Raji (cell line): Measurements from ENCODE around the gene SLC50A1.

Experiments used
- POLR2A ChIP-seq: IDR thresholded peaks from 2 replicates; pipeline ENCODE4 v1.6.1; 2011; ENCODE audit warnings: low read depth, low read length, control low read depth; ENCODE audit not compliant: insufficient read depth

The SLC50A1 gene

DNA sequence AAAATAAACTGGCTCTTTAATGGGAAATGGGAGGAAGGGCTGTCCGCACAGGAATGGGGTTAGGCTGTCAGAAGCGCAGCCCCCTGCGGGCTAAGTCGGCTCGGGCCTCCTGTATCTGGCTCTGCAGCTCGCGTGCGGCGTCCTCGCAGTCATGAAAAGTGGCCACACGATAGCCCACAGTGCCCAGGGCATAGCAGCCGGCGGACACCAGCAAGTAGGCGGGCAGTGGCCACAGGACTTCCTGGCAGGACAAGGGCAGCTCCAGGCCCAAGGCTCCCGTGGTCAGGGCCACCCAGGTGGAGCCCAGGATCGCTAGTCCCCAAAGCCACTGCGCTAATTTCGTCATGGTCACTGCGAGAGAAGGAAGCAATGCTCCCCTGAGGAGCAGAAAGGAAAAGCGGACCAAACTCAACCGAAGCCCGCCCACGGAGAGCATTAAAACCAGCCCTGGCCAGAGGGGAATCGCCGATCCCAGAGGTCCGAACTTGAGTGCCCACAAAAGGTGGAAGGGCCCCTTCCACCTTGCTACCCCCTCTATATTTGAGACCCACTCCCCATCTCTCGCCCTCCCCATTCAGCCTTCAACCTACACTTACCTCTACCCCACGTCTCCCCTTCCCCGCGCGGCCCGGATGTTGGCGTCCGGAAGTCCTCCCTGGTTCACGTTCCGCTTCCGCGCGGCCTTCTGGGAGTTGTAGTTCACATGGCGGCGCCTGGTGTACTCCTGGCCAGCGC is 4.4 kb downstream of the SLC50A1 start, which contains the start of gene DPM3:
Gene DPM3, minus strand, starts transcription at position 637 of the 735 bp plus-strand sequence. Its CDS starts 291 bp downstream, at position 346.
- TF ChIP-seq POLR2A: peak; percentile 90

DNA sequence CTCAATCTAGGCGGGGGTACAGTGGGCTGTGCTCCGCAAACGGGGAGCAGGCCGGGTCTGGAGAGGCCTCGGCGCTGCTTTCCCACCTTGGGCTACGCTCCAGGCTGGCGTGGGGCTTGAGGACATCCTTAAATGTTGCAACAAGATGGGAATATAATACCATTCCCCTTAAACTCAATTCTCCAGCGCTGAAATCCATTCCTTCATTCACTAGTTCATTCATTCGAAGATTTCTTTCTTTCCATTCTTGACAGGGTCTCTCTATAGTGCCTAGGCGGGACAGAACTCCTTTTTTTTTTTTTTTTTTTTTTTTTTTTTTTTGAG is 4.9 kb downstream of the SLC50A1 start:
- no peak; the same call in 1 of the 2 replicates for TF ChIP-seq POLR2A

DNA sequence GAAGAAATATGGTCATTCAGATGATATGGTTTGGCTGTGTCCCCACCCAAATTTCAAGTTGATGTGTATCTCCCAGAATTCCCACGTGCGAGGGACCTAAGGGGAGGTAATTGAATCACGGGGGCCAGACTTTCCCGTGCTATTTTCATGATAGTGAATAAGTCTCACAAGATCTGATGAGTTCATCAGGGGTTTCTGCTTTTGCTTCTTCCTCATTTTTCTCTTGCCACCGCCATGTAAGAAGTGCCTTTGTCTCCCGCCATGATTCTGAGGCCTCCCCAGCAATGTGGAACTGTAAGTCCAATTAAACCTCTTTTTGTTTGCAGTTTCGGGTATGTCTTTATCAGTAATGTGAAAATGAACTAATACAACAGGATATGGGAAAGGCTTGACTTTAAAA is 6.1 kb downstream of the SLC50A1 start:
- no peak for TF ChIP-seq POLR2A

DNA sequence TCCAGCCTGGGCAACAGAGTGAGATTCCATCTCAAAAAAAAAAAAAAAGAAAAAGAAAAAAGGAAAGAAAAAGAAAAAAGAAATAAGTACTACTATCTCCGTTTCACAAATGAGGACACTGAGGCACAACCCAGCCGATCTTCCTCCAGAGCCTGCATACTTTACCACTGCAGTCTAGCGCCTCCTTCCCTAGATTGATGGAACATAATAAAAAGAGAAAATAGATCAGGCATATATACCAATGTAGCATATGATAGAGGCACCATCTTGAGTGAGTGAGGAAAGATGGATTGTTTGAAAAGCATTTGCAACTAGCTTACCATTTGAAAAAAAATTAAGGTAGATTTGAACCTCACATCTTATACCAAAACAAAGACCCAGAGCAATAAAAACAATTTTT is 9.8 kb downstream of the SLC50A1 start:
- TF ChIP-seq POLR2A: no peak

DNA sequence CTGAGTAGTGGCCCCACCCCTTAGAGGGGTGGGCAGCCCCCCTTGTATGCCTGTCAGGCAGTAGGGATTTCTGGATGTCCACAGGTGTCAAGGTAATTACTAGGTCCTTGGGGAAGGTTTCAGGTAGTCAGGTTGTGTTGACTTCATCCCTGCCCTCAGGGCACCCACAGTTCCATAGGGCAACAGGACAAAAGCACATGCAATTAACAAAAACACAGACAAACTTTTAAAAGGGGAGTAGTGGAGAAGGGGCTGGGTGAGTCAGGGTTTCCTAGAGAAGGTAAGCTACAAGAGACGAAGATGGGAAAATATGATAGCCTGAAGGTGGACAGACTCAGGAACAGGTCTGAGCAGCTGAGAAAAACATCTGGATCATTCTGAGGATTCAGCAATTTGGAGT is 23.3 kb downstream of the SLC50A1 start:
- TF ChIP-seq POLR2A: no peak

- no peak for TF ChIP-seq POLR2A
Observed at GRCh38 chr1:155160128-155160527, 24.5 kb downstream of the SLC50A1 start.

- TF ChIP-seq POLR2A: no peak
Observed at GRCh38 chr1:155166051-155166470, 30.4 kb downstream of the SLC50A1 start.

- TF ChIP-seq POLR2A: no peak; the same call in 1 of the 2 replicates
Observed at GRCh38 chr1:155166471-155167165, 31.0 kb downstream of the SLC50A1 start.

- peak; percentile 57 for TF ChIP-seq POLR2A
Observed at GRCh38 chr1:155167166-155168104, 31.8 kb downstream of the SLC50A1 start.

GRCh38 chr1:155168105-155168445 is 32.4 kb downstream of the SLC50A1 start:
- TF ChIP-seq POLR2A: 0 out of 2 replicates have a peak, but pooled peaks have one; percentile 15

DNA sequence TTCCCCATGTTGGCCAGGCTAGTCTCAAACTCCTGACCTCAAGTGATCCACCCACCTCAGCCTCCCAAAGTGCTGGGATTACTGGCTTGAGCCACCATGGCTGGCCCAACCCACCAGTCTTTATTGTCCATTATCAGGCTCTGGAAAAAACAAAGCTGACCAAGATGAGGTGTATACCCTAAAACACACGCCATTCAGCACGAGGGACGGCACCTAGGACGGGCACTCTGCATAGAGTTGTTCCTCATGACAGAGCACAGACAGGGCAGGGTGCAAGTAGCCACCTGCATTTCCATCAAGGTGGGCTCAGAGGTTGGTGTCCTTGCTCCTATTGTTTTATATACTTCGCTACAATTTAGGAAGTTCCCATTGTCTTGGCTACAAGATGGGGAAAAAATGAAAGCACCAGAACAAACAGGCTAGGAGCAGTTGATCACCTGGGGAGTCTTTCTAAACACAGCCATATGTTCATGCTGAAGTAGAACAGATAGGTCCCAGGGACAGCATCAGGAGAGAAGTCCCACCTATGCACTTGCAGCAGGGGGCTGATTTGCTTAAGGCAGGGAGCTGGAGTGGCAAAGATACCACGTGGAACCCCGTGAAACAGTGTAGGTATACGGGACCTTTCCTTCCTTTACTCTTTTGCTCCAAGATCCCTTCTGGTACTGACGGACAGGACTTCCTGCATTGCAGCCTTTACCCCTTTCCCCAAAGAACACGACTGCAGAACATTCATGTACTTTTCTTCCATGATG is 33.0 kb downstream of the SLC50A1 start:
- 0 out of 2 replicates have a peak, but pooled peaks have one; percentile 20 for TF ChIP-seq POLR2A

GRCh38 chr1:155169541-155169940 is 33.9 kb downstream of the SLC50A1 start:
- no peak for TF ChIP-seq POLR2A

DNA sequence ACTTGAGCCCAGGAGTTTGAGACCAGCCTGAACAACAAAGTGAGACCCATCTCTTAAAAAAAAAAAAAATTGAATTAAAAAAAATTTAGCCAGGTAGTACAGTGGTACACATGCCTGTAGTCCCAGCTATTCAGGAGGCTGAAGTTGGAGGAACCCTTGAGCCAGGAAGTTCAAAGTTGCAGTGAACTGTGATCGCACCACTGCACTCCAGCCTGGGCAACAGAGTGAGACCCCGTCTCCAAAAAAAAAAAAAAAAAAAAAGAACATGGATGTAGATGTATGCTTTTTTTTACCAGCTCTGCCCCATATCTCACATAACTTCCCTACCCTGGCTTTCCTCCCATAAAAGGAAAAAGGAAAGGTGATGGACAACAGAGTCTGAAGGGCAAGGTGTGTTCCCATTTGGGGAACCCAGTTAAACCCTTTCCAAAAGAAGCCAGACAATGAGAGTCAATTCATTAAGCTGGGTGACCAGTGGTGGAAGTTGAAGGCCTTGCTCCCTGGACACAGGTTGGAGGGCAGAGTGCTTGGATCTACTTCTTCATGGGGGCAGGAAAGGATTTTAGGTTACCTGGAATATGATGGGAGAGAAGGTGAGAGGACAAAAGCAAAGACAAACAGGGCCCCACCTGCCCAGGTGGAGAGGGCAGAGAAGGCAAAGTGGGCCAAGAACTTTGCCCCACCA is 34.6 kb downstream of the SLC50A1 start:
- no peak for TF ChIP-seq POLR2A

DNA sequence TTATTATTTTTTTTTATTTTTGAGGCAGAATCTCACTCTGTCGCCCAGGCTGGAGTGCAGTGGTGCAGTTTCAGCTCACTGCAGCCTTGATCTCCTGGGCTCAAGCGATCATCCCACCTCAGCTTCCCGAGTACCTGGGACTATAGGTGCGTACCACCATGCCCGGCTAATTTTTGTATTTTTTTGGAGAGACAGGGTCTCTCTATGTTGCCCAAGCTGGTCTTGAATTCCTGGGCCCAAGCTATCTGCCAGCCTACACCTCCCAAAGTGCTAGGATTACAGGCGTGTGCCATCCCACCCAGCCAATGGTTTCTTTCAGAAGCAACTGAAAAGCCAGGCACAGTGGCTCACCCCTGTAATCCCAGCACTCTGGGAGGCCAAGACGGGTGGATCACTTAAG is 35.2 kb downstream of the SLC50A1 start:
- no peak for TF ChIP-seq POLR2A

- no peak for TF ChIP-seq POLR2A
Observed at GRCh38 chr1:155171836-155172731, 36.4 kb downstream of the SLC50A1 start.
